Amniotic stem cell (primary cell): ENCODE data around the gene TMEM41A.

Source experiments
- DNase-seq: peaks from one replicate; lab custom pipeline; 2025; lab: John Stamatoyannopoulos, UW

TMEM41A gene

DNA sequence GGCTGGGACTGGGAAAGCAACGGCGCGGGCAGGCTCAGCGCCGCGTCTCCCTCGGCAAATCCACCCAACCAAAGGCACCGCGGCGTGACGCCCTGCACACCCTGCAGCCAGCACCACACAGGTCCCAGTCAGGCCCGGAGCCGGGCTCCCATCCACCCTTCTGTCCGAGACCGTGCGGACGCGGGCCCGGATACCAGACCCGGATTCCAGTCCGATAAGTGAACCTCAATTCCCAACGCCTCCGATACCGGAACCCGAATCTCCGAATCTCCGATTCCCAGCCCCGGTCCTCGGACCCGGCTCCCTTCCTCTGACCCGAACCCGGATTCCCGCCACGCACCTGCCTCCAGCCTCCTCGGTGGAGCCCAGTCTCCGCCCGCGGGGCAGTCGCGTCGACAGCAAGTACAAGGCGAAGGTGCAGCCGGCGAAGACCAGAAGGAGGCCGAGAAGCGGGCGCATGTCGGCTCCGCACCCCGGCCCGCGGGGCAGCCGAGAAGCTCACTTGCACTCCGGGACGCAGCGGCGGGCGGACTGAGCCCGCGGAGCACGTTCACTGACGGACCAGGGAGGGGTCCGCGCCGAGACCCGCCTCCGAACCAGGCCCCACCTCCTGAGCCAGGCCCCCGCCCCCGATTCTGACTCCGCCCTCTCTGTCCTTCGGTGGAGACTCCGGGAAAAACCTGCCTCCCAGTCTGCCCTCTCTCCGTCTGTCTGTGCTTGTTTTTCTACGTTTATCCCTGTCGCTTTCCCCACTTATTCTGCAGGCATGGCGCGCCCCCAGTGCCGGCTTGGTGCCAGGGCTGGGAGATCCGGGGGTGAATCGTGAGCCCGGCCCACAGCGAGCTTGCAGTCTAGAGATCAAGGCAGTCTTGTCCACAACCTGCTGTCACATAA lies at the start of gene TMEM41A:
TMEM41A (minus strand) TSS at position 533 of the 894 bp plus-strand sequence; CDS start at position 459, 74 bp downstream.
- DNase-seq: peak; percentile 78

DNA sequence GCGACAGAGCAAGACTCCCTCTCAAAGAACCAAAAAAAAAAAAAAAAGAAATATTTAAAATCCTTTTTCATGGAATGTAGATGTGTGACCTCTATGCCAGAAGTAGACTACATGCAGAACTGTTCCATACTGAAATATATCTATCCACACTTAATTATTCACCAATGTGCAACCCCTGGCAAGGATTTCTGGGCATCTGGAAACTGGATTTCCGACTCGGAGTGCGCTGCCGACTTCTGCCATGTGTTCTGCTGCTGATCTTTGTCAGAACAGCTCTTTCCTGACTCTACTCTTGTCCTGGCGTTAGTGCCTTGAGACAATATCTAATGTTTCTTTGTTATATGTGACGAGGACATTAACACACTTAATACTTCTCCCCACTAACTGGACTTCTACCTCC lies 41.9 kb upstream of the TMEM41A start:
- no peak for DNase-seq

DNA sequence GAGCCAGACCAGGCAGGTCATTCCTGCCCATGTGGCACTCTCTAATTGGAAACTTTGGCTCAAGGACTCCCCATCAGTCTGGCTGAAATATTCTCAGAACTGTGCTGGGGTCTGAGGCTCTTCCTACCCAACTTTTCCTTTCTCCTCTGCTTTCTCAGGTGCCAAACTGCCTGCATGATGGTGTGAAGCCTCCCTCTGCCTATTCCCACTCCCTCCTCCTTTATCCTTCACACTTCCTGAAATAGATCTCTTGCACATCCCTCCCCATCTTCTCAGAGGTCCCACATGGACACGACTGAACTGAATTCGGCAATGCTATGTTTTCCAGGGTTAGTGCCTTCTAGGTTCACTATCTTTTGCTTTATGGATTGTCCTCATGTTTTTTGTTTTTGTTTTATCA lies 41.1 kb upstream of the TMEM41A start:
- no peak for DNase-seq

DNA sequence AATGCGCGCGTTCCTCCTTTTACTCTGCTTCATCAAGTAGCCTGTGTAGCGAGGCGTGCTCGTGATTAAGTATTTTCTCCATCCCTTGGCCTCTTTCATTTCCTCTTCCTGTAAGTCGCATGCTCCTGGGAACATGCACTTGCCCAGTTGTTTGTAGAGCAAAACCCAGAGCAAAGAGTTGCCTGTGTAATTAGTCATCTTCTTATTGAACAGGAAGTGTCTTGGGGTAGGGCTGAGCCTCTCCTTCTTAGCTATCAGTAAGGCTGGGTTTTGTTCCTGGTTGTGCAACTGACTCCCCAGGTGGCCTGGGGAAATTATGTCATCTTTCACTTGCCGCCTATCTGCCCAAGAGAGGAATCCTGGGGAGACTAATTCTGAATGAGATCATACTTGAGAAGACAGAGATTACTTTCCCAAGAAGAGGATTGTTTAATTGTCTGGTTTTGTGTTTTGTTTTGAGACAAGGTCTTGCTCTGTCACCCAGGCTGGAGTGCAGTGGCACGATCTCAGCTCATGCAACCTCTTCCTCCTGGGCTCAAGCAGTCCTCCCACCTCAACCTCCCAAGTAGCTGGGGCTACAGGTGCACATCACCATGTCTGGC lies 38.6 kb upstream of the TMEM41A start:
- DNase-seq: no peak

DNA sequence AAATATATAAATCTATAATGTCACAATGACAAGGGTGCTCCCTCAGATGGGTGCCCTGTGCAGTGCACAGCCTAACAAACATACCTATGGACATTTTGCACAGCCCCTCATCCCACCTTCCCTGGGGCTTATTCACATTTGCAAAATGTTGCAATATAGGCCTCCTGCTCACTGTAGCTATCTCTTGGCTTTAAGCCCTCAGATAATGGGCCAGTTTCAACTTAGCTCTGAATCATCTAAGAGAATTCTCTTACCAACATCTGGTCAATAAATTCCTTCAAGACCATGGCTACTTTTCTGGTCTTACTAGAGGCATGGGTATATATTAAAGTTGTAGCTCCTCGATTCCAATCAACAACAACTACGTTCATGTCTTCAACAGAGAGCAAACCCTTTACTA lies 35.7 kb upstream of the TMEM41A start:
- DNase-seq: no peak

DNA sequence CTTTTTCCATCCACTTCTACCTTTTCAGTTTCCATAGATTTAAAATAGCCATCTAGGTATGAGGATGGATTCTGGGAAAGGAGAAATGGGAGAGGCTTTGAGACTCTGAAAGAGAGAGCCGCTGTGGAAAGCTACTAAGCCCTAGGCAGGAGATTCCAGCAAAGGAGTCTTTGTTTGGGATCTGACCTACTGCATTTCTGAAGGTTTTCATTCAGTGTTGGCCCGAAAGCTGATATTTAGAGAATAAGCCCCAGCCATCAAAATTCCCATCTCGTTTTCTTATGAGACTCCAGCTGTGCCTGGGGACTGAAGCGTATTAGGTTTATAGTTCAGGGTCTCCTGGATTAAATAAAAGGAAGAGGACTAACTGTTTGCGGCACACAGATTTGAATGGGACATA lies 34.1 kb upstream of the TMEM41A start:
- no peak for DNase-seq

DNA sequence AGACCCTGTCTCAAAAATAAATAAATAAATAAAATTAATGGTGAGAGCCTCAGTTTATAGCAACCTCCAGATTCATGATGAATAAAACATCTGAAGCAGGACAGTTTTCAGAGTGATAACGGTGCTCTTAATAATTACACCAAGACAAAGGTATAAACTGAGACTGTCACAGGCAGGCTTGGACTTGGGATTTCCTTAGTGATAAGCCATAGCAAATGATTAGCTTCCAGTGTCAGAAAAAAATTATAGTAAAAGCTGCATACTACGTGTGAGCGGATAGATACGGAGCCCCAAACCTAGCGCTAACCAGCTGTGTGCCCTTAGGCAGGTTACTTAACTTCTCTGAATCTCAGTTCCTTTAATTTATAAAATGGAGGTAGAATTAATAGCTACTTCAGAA lies 32.0 kb upstream of the TMEM41A start:
- no peak for DNase-seq

DNA sequence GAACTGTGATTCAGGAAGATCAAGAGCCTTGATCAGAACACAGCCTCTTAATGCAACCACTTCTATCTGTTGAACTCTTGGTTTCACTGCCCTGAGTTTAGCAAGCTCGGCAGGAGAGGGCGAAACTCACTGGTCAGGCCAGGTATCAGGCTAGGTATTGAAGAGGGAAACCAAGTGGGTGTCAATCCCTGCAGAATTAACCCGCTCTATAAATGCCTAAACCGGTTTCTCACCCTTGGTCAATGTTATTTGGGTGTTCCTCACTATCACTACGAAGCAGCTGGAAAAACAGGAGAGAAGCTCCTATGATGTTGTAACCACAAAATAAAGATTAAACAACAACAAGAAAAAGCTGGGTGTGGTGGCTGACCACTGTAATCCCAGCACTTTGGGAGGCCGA lies 29.7 kb upstream of the TMEM41A start:
- DNase-seq: no peak

DNA sequence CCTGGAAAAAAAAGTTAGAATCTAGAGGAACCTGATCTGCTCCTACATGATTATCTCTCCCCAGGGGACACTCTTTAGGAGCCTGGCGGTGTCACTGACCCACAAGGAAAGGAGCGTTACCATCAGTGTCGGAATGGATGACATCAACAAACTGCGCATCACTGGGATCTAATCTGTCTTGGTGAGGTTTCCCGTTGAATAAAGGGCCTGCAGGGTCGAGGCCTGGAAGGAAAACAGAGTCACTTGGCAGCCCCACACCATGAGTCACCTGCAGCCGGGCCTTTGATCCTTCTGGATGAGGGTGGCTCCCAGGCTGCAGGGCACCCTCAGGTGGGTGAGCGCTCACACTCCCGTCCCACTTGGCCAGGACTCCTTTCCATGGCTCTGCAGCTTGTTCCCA lies 28.5 kb upstream of the TMEM41A start:
- DNase-seq: no peak

DNA sequence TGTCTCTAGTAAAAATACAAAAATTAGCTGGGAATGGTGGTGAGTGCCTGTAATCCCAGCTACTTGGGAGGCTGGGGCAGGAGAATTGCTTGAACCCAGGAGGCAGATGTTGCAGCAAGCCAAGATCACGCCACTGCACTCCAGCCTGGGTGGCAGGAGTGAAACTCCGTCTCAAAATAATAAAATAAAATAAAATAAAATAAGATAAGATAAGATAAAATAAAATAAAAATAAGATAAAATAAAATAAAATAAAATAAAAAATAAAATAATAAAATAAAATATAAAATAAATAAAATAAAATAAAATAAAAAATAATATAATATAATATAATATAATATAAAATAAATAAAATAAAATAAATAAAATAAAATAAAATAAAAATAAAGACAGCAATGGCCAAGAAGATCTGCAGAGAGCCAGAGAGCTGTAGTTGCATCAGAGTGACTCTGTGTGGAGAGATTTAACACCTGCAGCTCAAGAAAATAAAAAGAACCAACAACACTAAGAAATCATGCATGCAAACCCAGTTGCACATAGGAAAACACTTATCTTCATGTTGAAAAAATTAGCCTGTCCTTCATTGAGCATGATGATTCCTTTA lies 27.6 kb upstream of the TMEM41A start:
- DNase-seq: no peak

DNA sequence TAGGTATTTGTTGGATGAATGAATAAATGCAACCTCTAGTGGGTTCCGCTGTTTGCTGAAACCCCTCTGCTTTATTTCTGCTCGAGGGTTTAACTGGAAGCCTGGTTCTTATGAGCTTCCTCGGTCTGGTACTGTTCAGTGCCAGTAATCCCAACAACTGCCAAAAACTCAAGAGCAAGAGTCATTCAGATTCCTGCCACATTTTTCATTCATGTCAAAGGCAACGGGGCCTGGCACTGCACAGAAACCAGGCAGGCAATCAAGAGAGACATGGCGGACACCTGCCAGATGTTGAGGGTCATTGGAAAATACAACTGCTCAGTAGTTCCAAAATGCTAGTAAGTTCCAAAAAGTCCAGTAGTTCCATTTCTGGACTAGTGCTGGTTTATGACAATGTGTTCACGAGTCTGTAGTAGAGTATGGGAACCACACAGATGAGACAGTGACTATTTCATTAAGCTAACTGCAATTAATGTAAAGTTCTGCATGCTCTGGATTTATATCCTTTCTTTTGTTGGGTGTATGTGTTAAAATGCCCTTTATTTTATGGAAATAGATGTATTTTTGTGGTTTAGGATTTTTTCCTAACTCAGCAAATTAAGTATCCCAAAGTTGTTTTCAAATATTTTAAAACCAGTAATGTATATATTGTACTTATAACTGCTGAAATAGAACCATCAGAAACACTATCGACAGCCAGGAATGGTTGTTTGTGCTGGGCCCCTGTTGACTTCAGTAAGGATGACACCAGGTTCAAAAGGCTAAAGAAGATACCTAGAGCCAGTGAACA lies 22.7 kb upstream of the TMEM41A start:
- no peak for DNase-seq

DNA sequence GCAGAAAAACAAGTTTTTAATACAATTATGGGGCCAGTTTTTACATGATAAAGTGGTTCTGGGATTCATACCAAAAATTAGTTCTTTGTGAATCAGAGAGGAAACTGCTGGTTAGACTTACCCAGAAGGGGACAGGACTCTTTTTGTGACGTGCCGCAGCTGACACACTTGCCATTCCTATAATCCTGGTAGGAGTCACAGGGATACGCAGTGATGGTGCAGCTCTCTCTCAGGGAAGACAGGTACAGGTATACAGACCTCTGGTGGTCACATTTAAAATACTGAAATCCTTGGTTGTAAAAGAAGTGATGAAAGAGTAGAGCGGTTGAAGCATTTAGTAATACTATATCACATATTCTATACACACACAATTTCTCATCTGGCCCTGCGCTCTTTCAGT lies 20.2 kb upstream of the TMEM41A start:
- no peak for DNase-seq

DNA sequence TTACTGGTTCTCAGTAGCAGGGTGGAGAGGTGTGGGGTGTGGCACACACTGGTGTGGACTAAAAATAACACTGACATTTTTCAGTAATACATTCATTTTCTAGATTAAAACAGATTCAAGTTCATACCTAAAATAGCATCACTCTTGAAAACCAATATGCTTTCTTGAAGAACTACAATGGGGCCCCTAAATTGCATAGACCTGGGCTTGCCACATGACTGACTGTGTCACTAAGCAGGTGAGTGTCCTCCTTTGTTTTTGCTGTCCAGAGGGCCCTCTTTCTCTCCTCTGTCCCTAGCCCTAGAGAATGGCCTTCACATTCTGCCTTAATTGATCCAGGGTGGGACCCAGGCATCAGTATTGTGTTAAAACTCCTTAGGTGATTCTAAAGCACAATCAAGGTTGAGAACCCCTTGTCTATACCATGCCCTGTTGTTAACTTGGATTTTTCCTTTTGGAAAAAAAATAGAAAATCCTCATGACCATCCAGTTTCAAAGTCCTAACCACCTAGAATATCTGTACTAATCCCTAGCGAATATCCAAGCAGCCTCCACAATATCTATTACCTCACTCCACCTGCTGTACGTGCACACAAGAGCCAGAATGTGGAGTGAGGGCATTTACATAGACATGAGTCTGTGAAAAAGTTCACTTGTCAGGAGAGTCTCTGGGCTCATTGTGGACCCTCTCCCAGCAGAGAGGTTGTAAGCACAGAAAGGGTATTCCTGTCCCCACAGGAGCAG lies 18.7 kb upstream of the TMEM41A start:
- DNase-seq: no peak

DNA sequence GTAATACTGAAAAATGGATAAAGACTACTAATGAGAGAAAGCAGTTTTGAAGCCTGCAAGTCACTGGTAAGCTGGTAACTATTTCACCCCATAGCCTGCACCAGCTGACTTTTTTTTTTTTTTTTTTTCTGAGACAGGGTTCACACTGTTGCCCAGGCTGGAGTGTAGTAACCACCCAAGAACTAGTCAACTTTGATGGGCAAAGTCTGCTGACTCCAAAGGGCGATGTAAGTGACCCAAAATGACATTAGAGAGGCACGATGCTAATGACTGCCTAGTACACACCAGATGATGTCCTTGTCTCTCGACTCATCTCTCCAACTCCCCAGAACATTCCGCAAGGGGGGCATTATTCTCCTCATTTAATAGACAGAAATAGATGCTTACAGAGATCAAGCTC lies 12.9 kb upstream of the TMEM41A start:
- no peak for DNase-seq

DNA sequence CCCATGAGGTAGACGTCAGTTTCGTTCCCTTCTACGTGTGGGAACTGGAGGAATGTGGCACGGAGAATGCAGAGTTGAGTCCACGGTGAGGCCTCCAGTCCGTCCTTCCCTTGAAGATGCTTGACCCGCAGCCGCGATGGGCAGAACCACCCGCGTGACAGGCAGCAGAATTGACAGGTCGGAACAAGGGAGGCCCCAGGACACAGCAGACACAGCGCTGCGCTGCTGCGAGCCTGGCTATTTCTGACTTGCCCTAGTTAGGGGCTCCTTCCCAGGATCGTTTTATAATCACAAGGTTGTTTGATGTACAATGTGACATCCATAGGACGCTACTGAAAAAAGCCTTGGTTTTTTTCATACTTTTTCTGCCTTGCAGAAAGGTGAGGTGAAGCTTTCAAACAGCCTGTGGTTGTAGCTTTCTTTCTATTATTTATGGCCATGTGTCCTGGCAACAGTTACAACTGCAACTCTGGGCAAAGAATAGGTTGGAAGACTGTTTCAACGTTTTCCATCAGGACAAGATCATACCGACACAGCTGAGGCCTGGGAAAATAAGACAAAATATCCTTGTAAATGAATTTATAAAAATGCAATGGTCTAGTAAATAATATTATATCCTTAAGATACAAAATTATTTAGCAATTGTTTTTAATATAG lies 9.6 kb upstream of the TMEM41A start:
- DNase-seq: no peak

DNA sequence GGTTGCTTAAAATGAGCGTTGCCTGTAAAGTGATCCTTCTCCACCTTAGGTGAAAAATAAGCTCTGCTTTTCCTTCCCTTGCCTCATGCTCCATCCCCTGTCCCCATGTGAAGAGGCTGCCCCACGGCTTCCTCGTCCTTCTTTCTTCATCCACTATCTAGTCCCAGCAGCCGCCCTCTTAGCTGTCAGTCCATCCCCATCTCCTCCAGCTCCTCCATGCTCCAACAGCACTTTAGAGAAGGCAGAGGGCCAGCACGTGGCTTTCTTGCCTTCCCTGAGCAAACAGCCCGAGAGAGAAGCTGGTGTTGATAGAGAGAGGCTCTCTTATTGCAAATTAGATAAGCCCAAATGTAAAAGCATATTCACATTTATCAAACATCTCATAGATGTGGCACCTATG lies 9.0 kb upstream of the TMEM41A start:
- DNase-seq: no peak

DNA sequence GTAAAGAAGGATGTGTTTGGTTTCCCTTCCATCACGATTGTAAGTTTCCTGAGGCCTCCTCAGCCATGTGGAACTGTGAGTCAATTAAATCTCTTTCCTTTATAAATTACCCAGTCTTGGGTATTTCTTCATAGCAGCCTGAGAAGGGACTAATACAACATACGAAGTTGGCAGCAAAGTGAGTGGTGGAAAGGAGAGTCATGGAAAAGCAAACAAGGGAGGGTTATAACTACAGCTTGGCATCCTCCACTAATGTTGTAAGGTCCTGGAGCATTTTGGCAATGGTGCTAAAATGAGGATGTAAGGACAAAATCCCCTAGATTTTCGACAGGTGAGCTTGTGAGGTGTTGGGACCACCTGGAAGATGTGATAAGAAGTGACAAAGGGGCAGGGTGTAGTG lies 5.8 kb upstream of the TMEM41A start:
- DNase-seq: no peak

DNA sequence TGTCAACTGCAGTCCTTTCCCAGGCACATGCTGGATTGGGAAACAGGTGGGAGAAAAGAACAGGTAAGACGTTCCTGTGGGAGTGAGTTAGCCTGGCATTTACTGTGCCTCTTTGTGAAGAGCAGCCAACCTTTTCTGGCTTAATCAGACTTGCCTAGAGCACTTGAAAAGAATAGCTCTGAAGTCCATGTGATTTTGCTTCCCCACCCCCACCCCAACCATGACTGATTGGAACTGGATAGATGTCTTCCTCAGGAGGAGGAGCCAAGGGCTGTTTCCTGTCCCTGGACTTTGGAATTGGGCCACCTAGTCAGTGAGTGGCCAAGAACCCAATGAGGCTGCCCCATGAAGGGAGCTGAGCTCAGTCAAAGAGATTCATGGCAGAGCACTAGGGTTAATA lies 4.7 kb upstream of the TMEM41A start:
- DNase-seq: no peak

DNA sequence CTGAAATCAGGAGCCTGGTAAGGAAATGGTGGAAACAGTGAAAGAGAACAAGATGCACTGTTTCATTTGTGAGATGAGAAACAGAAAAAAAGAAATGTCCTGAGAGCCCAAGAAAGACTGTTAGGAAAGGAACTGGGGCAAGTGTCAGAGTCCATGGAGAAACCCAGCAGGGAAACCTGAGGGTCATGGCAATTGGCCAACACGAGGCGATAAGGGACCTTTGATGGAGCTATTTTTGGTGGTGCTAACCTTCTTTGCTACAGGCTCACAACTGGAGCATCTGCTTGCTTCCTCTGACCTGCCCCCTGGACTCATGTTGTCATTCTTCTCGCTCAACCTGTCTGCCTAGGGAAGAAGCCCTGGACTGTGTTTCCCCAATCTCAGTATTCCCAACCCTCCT lies 4.2 kb upstream of the TMEM41A start:
- DNase-seq: no peak

DNA sequence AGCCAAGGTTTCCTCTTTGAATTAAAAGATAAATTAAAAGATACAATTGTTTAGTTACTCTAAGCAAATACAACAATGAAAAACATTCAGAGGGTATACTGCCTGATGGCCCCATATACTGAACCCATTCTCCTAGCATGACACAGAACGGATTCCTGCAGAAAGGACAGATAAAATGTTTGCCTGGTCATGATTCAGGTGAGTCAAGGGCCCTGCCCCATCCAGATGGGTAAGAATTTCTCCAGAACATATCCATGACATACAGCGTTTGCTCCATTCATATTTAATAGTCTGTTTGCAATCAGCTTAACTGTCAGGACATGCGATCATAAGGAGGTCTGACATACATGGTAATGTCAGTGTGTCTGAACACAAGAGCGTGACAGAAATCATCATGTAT lies 8.6 kb downstream of the TMEM41A start:
- DNase-seq: no peak

DNA sequence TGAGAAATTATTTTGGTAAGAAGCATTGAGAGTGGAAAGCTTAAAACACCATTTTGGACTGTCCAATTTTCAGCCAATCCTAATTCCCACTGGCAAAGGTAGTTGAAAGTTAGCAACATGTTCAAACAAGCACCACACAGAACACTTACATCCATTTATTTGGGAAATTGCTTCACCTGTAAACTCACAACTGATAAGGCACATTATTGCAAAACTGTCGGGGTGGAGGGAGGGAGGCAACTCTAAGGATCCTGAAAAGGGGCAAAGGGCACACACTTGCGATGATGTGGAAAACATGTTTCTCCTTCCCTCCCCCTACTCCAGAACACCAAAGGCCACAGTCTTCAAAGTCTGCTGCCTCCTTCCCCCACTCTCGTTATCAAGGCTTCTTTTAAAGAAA lies 9.4 kb downstream of the TMEM41A start:
- DNase-seq: no peak
